Measurements from ENCODE around the gene ZDHHC9.

ZDHHC9 gene

GRCh38 chrX:129818123-129818522, 25.6 kb downstream of the ZDHHC9 start:
- no peak for DNase-seq

- no peak for DNase-seq
These were observed 29.9 kb downstream of the ZDHHC9 start for GRCh38 chrX:129813662-129814368.

GRCh38 chrX:129808829-129809796, 34.6 kb downstream of the ZDHHC9 start:
- no peak for DNase-seq

GRCh38 chrX:129808158-129808828, 35.4 kb downstream of the ZDHHC9 start:
- no peak for DNase-seq

- DNase-seq = no peak
These were observed 38.9 kb downstream of the ZDHHC9 start for GRCh38 chrX:129804806-129805205.

GRCh38 chrX:129802863-129803262, 40.8 kb downstream of the ZDHHC9 start:
- DNase-seq = no peak

GRCh38 chrX:129800186-129800585, 43.5 kb downstream of the ZDHHC9 start:
- DNase-seq = no peak

- peak; percentile 76 for DNase-seq
These were observed 44.8 kb downstream of the ZDHHC9 start for GRCh38 chrX:129798888-129799287.

GRCh38 chrX:129798456-129798855, 45.2 kb downstream of the ZDHHC9 start:
- no peak for DNase-seq

GRCh38 chrX:129797251-129797906, 46.3 kb downstream of the ZDHHC9 start:
- no peak for DNase-seq

GRCh38 chrX:129795584-129795983, 48.1 kb downstream of the ZDHHC9 start:
- DNase-seq = no peak

GRCh38 chrX:129793604-129794191, 50.0 kb downstream of the ZDHHC9 start:
- no peak for DNase-seq

- no peak for DNase-seq
These were observed 50.9 kb downstream of the ZDHHC9 start for GRCh38 chrX:129792586-129793291.

- no peak for DNase-seq
These were observed 51.6 kb downstream of the ZDHHC9 start for GRCh38 chrX:129791961-129792570.

- DNase-seq = no peak
These were observed 52.4 kb downstream of the ZDHHC9 start for GRCh38 chrX:129791336-129791735.

GRCh38 chrX:129790808-129791207, 52.9 kb downstream of the ZDHHC9 start:
- DNase-seq = no peak

GRCh38 chrX:129790146-129790545, 53.5 kb downstream of the ZDHHC9 start:
- no peak for DNase-seq

GRCh38 chrX:129788527-129788926, 55.2 kb downstream of the ZDHHC9 start:
- no peak for DNase-seq

- DNase-seq = no peak
These were observed 56.2 kb downstream of the ZDHHC9 start for GRCh38 chrX:129787336-129788055.

GRCh38 chrX:129786210-129786651, 57.5 kb downstream of the ZDHHC9 start:
- DNase-seq = no peak

Measured in activated effector memory CD4-positive, alpha-beta T cell treated with anti-CD3 and anti-CD28 coated beads, Interleukin-2, amount 50 U/mL, for 16 hours (primary cell).